TTC549 (cell line): Measurements from ENCODE around the gene SNX9.
"Not testable (repeated sequence)": the region's sequence is repeated elsewhere in the genome, so short reads cannot be mapped to it uniquely, and the experiment has no call there.

ENCODE experiments used
- FAIRE-seq: peaks from 2 replicates; lab custom pipeline; 2012; peaks lifted over from hg19 to GRCh38; lab: Jason Lieb, UNC

Gene SNX9

GRCh38 chr6:157887892-157888291 lies 64.8 kb downstream of the SNX9 start:
- FAIRE-seq, result no peak

GRCh38 chr6:157891544-157892362 lies 68.7 kb downstream of the SNX9 start:
- FAIRE-seq, result no peak

GRCh38 chr6:157892363-157892877 lies 69.4 kb downstream of the SNX9 start:
- no peak for FAIRE-seq

GRCh38 chr6:157893238-157893637 lies 70.2 kb downstream of the SNX9 start:
- FAIRE-seq, result no peak

GRCh38 chr6:157895585-157895984 lies 72.5 kb downstream of the SNX9 start:
- FAIRE-seq, result no peak

GRCh38 chr6:157896932-157897331 lies 73.9 kb downstream of the SNX9 start:
- FAIRE-seq, result no peak

- FAIRE-seq, result no peak
Measured at GRCh38 chr6:157898169-157898568, 75.1 kb downstream of the SNX9 start.

GRCh38 chr6:157898640-157899039 lies 75.6 kb downstream of the SNX9 start:
- FAIRE-seq, result no peak

- not testable (repeated sequence) for FAIRE-seq
Measured at GRCh38 chr6:157900262-157900661, 77.2 kb downstream of the SNX9 start.

GRCh38 chr6:157900751-157901150 lies 77.7 kb downstream of the SNX9 start:
- FAIRE-seq, result not testable (repeated sequence)

GRCh38 chr6:157904999-157905398 lies 82.0 kb downstream of the SNX9 start:
- no peak for FAIRE-seq

- FAIRE-seq, result no peak
Measured at GRCh38 chr6:157905590-157906342, 82.7 kb downstream of the SNX9 start.

- no peak for FAIRE-seq
Measured at GRCh38 chr6:157906537-157907061, 83.6 kb downstream of the SNX9 start.

- no peak for FAIRE-seq
Measured at GRCh38 chr6:157907651-157908050, 84.6 kb downstream of the SNX9 start.

GRCh38 chr6:157908369-157909281 lies 85.6 kb downstream of the SNX9 start:
- FAIRE-seq, result no peak

GRCh38 chr6:157909282-157909664 lies 86.2 kb downstream of the SNX9 start:
- no peak for FAIRE-seq

- no peak for FAIRE-seq
Measured at GRCh38 chr6:157911278-157911677, 88.2 kb downstream of the SNX9 start.

GRCh38 chr6:157911786-157912185 lies 88.7 kb downstream of the SNX9 start:
- FAIRE-seq, result no peak

GRCh38 chr6:157912326-157912725 lies 89.3 kb downstream of the SNX9 start:
- FAIRE-seq, result no peak

- FAIRE-seq, result no peak
Measured at GRCh38 chr6:157921685-157922367, 98.8 kb downstream of the SNX9 start.

GRCh38 chr6:157925771-157926170 lies 102.7 kb downstream of the SNX9 start:
- FAIRE-seq, result no peak
